Osteoblast (primary cell): ENCODE data around the gene SETD3. TPM values are rescaled to one million over a fixed set of nuclear protein-coding genes. Genes with fewer than 3 reads are reported as not detected.

Experiments used
- DNase-seq: peaks from one replicate; pipeline ENCODE4 v3.0.0; 2011; ENCODE audit warnings: low spot score, mixed read lengths; ENCODE audit not compliant: insufficient read length; ENCODE audit errors: missing footprints
- H2AFZ ChIP-seq: 2 replicates; pipeline ENCODE4 v1.6.0; 2011; ENCODE audit warnings: mild to moderate bottlenecking, low read length
- H3K27ac ChIP-seq: 2 replicates; pipeline ENCODE4 v1.5.1; 2011; ENCODE audit warnings: mild to moderate bottlenecking, low read depth, low read length, moderate library complexity
- H3K27me3 ChIP-seq: 2 replicates; pipeline ENCODE4 v1.6.0; 2012; ENCODE audit warnings: mild to moderate bottlenecking, control low read depth, inconsistent platforms, low read length, moderate library complexity; ENCODE audit not compliant: insufficient read depth
- H3K36me3 ChIP-seq: 2 replicates; pipeline ENCODE4 v1.5.1; 2011; ENCODE audit warnings: mild to moderate bottlenecking, low read length, control low read depth, moderate library complexity; ENCODE audit not compliant: insufficient read depth
- H3K4me1 ChIP-seq: 2 replicates; pipeline ENCODE4 v1.5.1; 2011; ENCODE audit warnings: mild to moderate bottlenecking, low read length, control low read depth, moderate library complexity; ENCODE audit not compliant: insufficient read depth
- H3K4me2 ChIP-seq: 2 replicates; pipeline ENCODE4 v1.6.0; 2011; ENCODE audit warnings: mild to moderate bottlenecking, low read length; ENCODE audit not compliant: insufficient read depth
- H3K4me3 ChIP-seq: fragments of 200-600 bp; sonication (generic); 3 replicates; pipeline ENCODE4 v1.5.1; 2012; ENCODE audit warnings: mild to moderate bottlenecking, low read length, inconsistent platforms; ENCODE audit not compliant: insufficient read depth
- H3K79me2 ChIP-seq: 2 replicates; pipeline ENCODE4 v1.6.0; 2012; ENCODE audit warnings: mild to moderate bottlenecking, low read length, control low read depth, inconsistent platforms; ENCODE audit not compliant: insufficient read depth
- H3K9me3 ChIP-seq: 2 replicates; pipeline ENCODE4 v1.5.1; 2011; ENCODE audit warnings: low read depth, low read length, control low read depth
- H4K20me1 ChIP-seq: 2 replicates; pipeline ENCODE4 v1.6.0; 2012; ENCODE audit warnings: mild to moderate bottlenecking, low read length, control low read depth; ENCODE audit not compliant: insufficient read depth
- CTCF ChIP-seq: IDR thresholded peaks from 2 replicates; pipeline ENCODE4 v1.5.1; 2011; ENCODE audit warnings: mild to moderate bottlenecking, low read depth, low read length, moderate library complexity; ENCODE audit errors: extremely low read depth
- total RNA-seq: library from RNA; depleted of rRNA; stranded (reverse); fragments of >200 nt; gene quantifications from 2 replicates; pipeline ENCODE4 v1.2.3, GENCODE V29; 2012

SETD3 gene
- total RNA-seq, 1 donor, result 65.1 TPM

- Histone ChIP-seq H3K4me3 (no peak overlapping the region), H3K27me3 (no peaks in the 10 kb centered on the region), H3K4me2 (no peak overlapping the region), H3K36me3 (no peaks in the 10 kb centered on the region), H3K4me1 (no peaks in the 10 kb centered on the region), H2AFZ (no peak overlapping the region), H3K79me2 (no peaks in the 10 kb centered on the region), H3K27ac (no peak overlapping the region), H4K20me1 (no peaks in the 10 kb centered on the region), H3K9me3 (no peaks in the 10 kb centered on the region)
- DNase-seq, result no peak
- no peak for TF ChIP-seq CTCF
Measured at GRCh38 chr14:99374964-99375363, 105.7 kb downstream of the SETD3 start.

DNA sequence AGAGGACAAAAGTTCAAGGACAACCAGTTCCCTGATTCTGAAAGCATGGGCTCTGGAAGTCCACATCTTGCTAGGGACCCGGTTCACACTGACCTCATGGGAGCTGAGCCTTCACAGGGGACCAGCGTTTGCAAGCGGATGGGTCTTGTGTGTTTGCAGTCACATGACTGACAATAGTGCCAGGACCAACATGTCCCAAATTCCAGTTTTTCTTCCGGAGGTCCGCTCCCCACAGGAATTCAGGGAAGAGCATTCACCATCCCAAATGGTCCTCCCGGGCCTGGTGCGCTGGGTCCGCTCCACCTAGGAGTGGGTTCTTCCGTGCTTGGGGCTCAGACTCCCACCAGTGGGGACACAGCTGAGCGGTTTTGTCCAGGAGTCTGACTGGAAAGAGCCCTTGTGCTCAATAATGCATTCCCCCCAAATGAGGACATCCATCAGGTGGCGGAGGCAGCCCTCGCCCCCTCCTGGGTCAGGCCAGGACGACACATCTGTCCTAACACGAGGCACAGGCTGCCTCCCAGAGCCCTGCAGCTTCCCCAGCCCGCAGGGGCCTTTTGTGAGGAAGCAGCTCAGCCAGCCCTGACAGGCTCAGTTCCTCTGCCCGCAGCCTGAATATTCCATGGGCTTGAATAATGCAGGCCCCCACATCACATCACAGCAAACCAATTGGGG lies 116.9 kb downstream of the SETD3 start:
- TF ChIP-seq CTCF, result no peak
- Histone ChIP-seq H3K4me2 (no peak overlapping the region), H3K4me3 (no peak overlapping the region), H3K9me3 (no peaks in the 10 kb centered on the region), H4K20me1 (no peaks in the 10 kb centered on the region), H3K27ac (no peak overlapping the region), H3K27me3 (no peaks in the 10 kb centered on the region), H3K79me2 (no peaks in the 10 kb centered on the region), H3K4me1 (no peaks in the 10 kb centered on the region), H2AFZ (no peak overlapping the region), H3K36me3 (no peaks in the 10 kb centered on the region)
- DNase-seq, result peak; percentile 47

GRCh38 chr14:99363051-99363450 lies 117.6 kb downstream of the SETD3 start:
- Histone ChIP-seq H3K4me1 (no peaks in the 10 kb centered on the region), H3K27me3 (no peaks in the 10 kb centered on the region), H2AFZ (no peak overlapping the region), H3K4me3 (no peak overlapping the region), H3K4me2 (no peak overlapping the region), H3K36me3 (no peaks in the 10 kb centered on the region), H3K79me2 (no peaks in the 10 kb centered on the region), H4K20me1 (no peaks in the 10 kb centered on the region), H3K9me3 (no peaks in the 10 kb centered on the region), H3K27ac (no peak overlapping the region)
- DNase-seq, result no peak
- no peak for TF ChIP-seq CTCF

GRCh38 chr14:99361596-99362215 lies 119.0 kb downstream of the SETD3 start:
- Histone ChIP-seq H3K27me3 (no peaks in the 10 kb centered on the region), H3K4me2 (no peak overlapping the region), H2AFZ (no peak overlapping the region), H3K9me3 (no peaks in the 10 kb centered on the region), H3K79me2 (no peaks in the 10 kb centered on the region), H3K36me3 (no peaks in the 10 kb centered on the region), H4K20me1 (no peaks in the 10 kb centered on the region), H3K4me1 (no peaks in the 10 kb centered on the region), H3K4me3 (no peak overlapping the region), H3K27ac (no peak overlapping the region)
- no peak for DNase-seq
- no peak for TF ChIP-seq CTCF
